Tibial artery (tissue), 4 donors: ENCODE data around the gene RABGGTA.
A peak's percentile ranks its signal among the peaks of the same experiment; 100 is the strongest.

Experiments used
- DNase-seq, 2 donors: peaks; one replicate each; pipeline ENCODE4 v3.0.0-alpha.2; 2019
- H3K27ac ChIP-seq, 2 donors: fragments of 200-600 bp; sonication (generic) in 1 of 2; 1 replicate in 1 of 2; 2 replicates in 1 of 2; pipeline ENCODE4 v1.5.1; 2018 to 2019; ENCODE audit warnings: mild to moderate bottlenecking in 1 of 2
- H3K27me3 ChIP-seq, 2 donors: fragments of 200-600 bp; sonication (generic) in 1 of 2; one replicate each; pipeline versions ENCODE4 v1.5.1 to v1.6.0; 2016 to 2019
- H3K36me3 ChIP-seq, 3 donors: fragments of 200-600 bp; sonication (generic) in 2 of 3; one replicate each; pipeline ENCODE4 v1.5.1; 2016 to 2019; ENCODE audit warnings: mild to moderate bottlenecking in 2 of 3
- H3K4me1 ChIP-seq, 4 donors: fragments of 200-600 bp; sonication (generic) in 2 of 4; 1 replicate in 3 of 4; 2 replicates in 1 of 4; pipeline ENCODE4 v1.5.1; 2016 to 2019
- H3K4me3 ChIP-seq, 2 donors: fragments of 200-600 bp; sonication (generic) in 1 of 2; 1 replicate in 1 of 2; 2 replicates in 1 of 2; pipeline ENCODE4 v1.5.1; 2018 to 2019; ENCODE audit warnings: mild to moderate bottlenecking in 2 of 2
- H3K9me3 ChIP-seq, 3 donors: fragments of 200-600 bp; sonication (generic) in 1 of 3; one replicate each; pipeline ENCODE4 v1.5.1; 2016 to 2019
- intact Hi-C: fragments of 100-400 bp; cut with DNase I; formaldehyde crosslinking; loops from one replicate; pipeline ENCODE4 v1.15.0; 2023; ENCODE audit warnings: low total_unique reads
- TF ChIP-seq, protein P1 (sequence below), 2 experiments: fragments of 200-600 bp in 1 of 2; fragments of 450-650 bp in 1 of 2; IDR thresholded peaks; one replicate each; pipeline ENCODE4 v1.5.1; 2017 to 2019; ENCODE audit warnings: antibody characterized with exemption in 2 of 2, mild to moderate bottlenecking in 1 of 2, moderate library complexity in 1 of 2

The RABGGTA gene

DNA sequence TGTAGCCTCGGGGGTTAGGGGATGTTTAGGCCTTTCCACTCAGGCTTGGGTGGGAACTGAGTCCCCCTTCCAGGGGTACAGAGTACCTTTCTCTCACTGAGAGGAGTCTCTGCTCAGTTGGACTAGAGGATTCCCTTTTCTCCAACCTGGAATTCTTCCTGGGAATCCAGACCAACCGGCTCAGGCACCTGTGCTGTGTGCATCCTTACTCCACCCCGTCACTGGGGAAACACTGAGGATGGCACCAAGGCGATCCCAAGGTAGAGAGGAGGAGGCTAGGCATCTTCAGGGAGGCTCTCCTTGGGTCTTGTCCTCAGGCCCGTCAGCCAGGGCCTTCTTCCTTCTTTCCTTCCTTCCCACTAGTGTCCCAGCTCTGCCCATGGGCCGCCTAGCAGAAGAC lies 7.5 kb downstream of the RABGGTA start:
- Histone ChIP-seq H3K9me3 (no peaks in the 10 kb centered on the region), H3K27ac (no peak overlapping the region), H3K27me3 (no peaks in the 10 kb centered on the region), H3K36me3 (peaks cover 13 to 45% (median 30%) of the 10 kb centered on the region in 3 donors), H3K4me3 (no peak overlapping the region), H3K4me1 (peaks cover 0 to 10% (median 8%) of the 10 kb centered on the region in 4 donors)
- no peak for DNase-seq
- TF ChIP-seq, protein P1, sequence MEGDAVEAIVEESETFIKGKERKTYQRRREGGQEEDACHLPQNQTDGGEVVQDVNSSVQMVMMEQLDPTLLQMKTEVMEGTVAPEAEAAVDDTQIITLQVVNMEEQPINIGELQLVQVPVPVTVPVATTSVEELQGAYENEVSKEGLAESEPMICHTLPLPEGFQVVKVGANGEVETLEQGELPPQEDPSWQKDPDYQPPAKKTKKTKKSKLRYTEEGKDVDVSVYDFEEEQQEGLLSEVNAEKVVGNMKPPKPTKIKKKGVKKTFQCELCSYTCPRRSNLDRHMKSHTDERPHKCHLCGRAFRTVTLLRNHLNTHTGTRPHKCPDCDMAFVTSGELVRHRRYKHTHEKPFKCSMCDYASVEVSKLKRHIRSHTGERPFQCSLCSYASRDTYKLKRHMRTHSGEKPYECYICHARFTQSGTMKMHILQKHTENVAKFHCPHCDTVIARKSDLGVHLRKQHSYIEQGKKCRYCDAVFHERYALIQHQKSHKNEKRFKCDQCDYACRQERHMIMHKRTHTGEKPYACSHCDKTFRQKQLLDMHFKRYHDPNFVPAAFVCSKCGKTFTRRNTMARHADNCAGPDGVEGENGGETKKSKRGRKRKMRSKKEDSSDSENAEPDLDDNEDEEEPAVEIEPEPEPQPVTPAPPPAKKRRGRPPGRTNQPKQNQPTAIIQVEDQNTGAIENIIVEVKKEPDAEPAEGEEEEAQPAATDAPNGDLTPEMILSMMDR (IDR thresholded peaks at IDR 0.05) = no peak
- intact Hi-C loops = no loop called here

GRCh38 chr14:24262821-24263733 lies 8.3 kb downstream of the RABGGTA start, which contains the start of gene TGM1:
Gene TGM1, minus strand, starts transcription at chr14:24263177. Its CDS starts 825 bp downstream, at chr14:24262352.
- Histone ChIP-seq H3K4me1 (peaks cover 0 to 13% (median 10%) of the 10 kb centered on the region in 4 donors), H3K4me3 (no peak within 1 kb of the TSS), H3K27me3 (no peaks in the 10 kb centered on the region), H3K36me3 (peaks cover 13 to 37% (median 27%) of the 10 kb centered on the region in 3 donors), H3K27ac (no peak within 1 kb of the TSS), H3K9me3 (no peaks in the 10 kb centered on the region)
- intact Hi-C loops = no loop called here
- TF ChIP-seq, protein P1 (IDR thresholded peaks at IDR 0.05) = no peak
- peak in 1 of 2 donors; percentile 38 for DNase-seq

DNA sequence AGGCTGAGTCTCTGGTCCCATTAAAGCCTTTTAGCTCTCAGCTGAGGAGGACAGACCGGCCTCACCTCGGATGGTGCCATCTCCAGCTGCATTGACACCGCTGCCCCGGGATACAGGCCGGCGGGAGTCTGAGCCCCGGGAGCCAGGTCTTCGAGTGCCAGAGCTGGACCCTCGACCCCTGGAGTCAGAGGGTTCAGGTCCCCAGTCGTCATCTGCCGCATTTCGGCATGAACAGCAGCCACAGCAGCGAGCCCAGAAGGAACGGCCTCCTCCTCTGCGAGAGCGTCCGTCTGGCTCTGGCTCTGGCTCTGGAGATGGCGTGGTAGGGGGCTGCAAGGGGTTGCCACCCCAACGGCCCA lies 9.4 kb downstream of the RABGGTA start:
- no peak for DNase-seq
- Histone ChIP-seq H3K9me3 (no peaks in the 10 kb centered on the region), H3K27ac (no peak overlapping the region), H3K36me3 (peaks cover 9 to 26% (median 18%) of the 10 kb centered on the region in 3 donors), H3K27me3 (no peaks in the 10 kb centered on the region), H3K4me1 (peaks cover 0 to 13% (median 10%) of the 10 kb centered on the region in 4 donors), H3K4me3 (no peak overlapping the region)
- TF ChIP-seq, protein P1 (IDR thresholded peaks at IDR 0.05) = no peak
- intact Hi-C loops = no loop called here

DNA sequence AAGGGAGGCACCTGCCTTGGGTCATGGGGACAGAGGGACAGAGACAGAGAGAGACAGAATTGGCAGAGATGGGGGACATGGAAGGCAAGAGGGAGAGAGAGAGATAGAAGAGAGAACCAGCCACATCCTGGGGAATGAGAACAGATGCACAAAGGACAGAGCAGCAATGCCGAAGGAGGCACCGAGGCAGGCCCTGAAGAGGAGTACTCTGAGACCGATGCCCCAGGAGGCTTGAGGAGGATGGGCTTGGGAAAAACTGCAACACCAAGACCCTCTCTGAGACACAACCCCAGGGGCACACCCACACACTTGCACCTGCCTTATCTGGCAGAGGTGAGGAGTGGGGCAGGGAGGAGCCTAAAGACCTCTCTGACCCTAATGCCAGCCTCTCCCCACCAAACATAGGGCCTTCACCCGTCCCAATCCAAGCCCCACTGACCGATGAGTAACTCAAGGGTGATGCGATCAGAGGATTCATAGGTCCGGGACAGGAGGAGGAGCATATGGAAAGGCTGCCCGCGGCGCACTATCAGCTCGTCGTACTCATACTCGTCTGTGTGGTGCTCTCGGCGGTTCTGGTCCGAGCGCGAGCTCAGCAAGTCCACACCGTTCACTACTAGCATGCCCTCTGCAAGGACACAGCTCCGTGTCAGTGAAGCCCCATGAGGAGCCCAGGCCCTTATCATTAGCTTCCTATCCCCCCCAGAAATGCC lies 10.0 kb downstream of the RABGGTA start:
- TF ChIP-seq, protein P1 (IDR thresholded peaks at IDR 0.05) = no peak
- intact Hi-C loops = no loop called here

GRCh38 chr14:24260780-24261157 lies 10.6 kb downstream of the RABGGTA start:
- Histone ChIP-seq H3K4me1 (peaks cover 0 to 13% (median 10%) of the 10 kb centered on the region in 4 donors), H3K9me3 (no peaks in the 10 kb centered on the region), H3K27me3 (no peaks in the 10 kb centered on the region), H3K27ac (no peak overlapping the region), H3K4me3 (no peak overlapping the region), H3K36me3 (peaks cover 0 to 14% (median 7%) of the 10 kb centered on the region in 3 donors)
- intact Hi-C loops = no loop called here
- TF ChIP-seq, protein P1 (IDR thresholded peaks at IDR 0.05) = no peak
- no peak for DNase-seq

More for the DNA sequence above, 10.0 kb downstream of the RABGGTA start:
- no peaks in the 10 kb centered on the region for H3K27me3 ChIP-seq
- peaks cover 0 to 13% (median 10%) of the 10 kb centered on the region in 4 donors for H3K4me1 ChIP-seq
- H3K9me3 ChIP-seq = no peaks in the 10 kb centered on the region
- peaks cover 3 to 20% (median 12%) of the 10 kb centered on the region in 3 donors for H3K36me3 ChIP-seq
- no peak for DNase-seq
- H3K4me3 ChIP-seq = no peak overlapping the region
- no peak overlapping the region for H3K27ac ChIP-seq
